ENCODE measurements around the gene MRGPRX3. TPM values are rescaled to one million over a fixed set of nuclear protein-coding genes. Genes with fewer than 3 reads are reported as not detected.

The MRGPRX3 gene
- total RNA-seq (not detected), total RNA-seq (0 to 0.09 (median 0) reads per million in 172 experiments)
- not detected for polyA plus RNA-seq (2013, experiment 1 of 2)
- polyA plus RNA-seq (2013, experiment 2 of 2): not detected

- Histone ChIP-seq H3K9me3 (ENCODE audit: control insufficient read depth in 1 of 2, insufficient read depth in 1 of 2, low read length in 2 of 2) (peaks cover 0 to 3% of the 10 kb centered on the region in 2 experiments), H3K27ac (ENCODE audit: low read depth in 1 of 2, low read length in 2 of 2) (no peak within 1 kb of the TSS), H3K36me3 (ENCODE audit: insufficient read depth, low read length) (no peaks in the 10 kb centered on the region), H3K4me1 (ENCODE audit: insufficient read depth, low read length) (no peaks in the 10 kb centered on the region), H3K4me3 (ENCODE audit: low read length) (no peak within 1 kb of the TSS), H3K27me3 (ENCODE audit: control insufficient read depth in 1 of 2, insufficient read depth in 2 of 2, low read length in 2 of 2) (peaks cover 4 to 8% of the 10 kb centered on the region in 2 experiments)
- DNase-seq (no peak), ATAC-seq (ENCODE audit: poor library complexity) (no peak)
- H3K4me3 Mint-ChIP-seq: no peak within 1 kb of the TSS
- TF ChIP-seq CTCF (IDR thresholded peaks at IDR 0.05): no peak
- ChIA-PET CTCF (no interaction called here), POLR2A (no interaction called here)
- no peaks in the 10 kb centered on the region for H3K9me3 Mint-ChIP-seq
- no peak within 1 kb of the TSS for H3K27ac Mint-ChIP-seq
- H3K27me3 Mint-ChIP-seq: peaks cover 80% of the 10 kb centered on the region
- intact Hi-C loops (cut with DNase I, micrococcal nuclease): no loop called here
- no peaks in the 10 kb centered on the region for H3K36me3 Mint-ChIP-seq (ENCODE audit: low read depth)
- H3K4me1 Mint-ChIP-seq (ENCODE audit: low read depth): no peaks in the 10 kb centered on the region
These were observed at the start of gene MRGPRX3 for GRCh38 chr11:18132341-18132740. MRGPRX3 (plus strand) TSS chr11:18132571; CDS start chr11:18137203, 4,632 bp downstream.

- TF ChIP-seq CTCF (IDR thresholded peaks at IDR 0.05): no peak
- intact Hi-C loops (cut with DNase I, micrococcal nuclease): no loop called here
- no peaks in the 10 kb centered on the region for H3K27me3 Mint-ChIP-seq
- no peaks in the 10 kb centered on the region for H3K9me3 ChIP-seq (ENCODE audit: control insufficient read depth in 1 of 2, insufficient read depth in 1 of 2, low read length in 2 of 2)
- H3K4me3 ChIP-seq (ENCODE audit: low read length): no peak overlapping the region
- H3K27me3 ChIP-seq (ENCODE audit: control insufficient read depth in 1 of 2, insufficient read depth in 2 of 2, low read length in 2 of 2): no peaks in the 10 kb centered on the region
- H3K36me3 ChIP-seq (ENCODE audit: insufficient read depth, low read length): peaks cover 89% of the 10 kb centered on the region
- ATAC-seq (ENCODE audit: poor library complexity) (no peak), DNase-seq (no peak)
- no peaks in the 10 kb centered on the region for H3K4me1 ChIP-seq (ENCODE audit: insufficient read depth, low read length)
- H3K27ac Mint-ChIP-seq: no peak overlapping the region
- ChIA-PET CTCF (no interaction called here), POLR2A (no interaction called here)
- H3K36me3 Mint-ChIP-seq (ENCODE audit: low read depth): peaks cover 87% of the 10 kb centered on the region
- no peaks in the 10 kb centered on the region for H3K9me3 Mint-ChIP-seq
- no peak overlapping the region for H3K27ac ChIP-seq (ENCODE audit: low read depth in 1 of 2, low read length in 2 of 2)
- no peaks in the 10 kb centered on the region for H3K4me1 Mint-ChIP-seq (ENCODE audit: low read depth)
- no peak overlapping the region for H3K4me3 Mint-ChIP-seq
These were observed 44.0 kb upstream of the MRGPRX3 start for GRCh38 chr11:18088366-18088765.

GRCh38 chr11:18088966-18089365, 43.4 kb upstream of the MRGPRX3 start:
- intact Hi-C loops (cut with DNase I, micrococcal nuclease): no loop called here
- H3K36me3 Mint-ChIP-seq (ENCODE audit: low read depth): peaks cover 87% of the 10 kb centered on the region
- peaks cover 94% of the 10 kb centered on the region for H3K36me3 ChIP-seq (ENCODE audit: insufficient read depth, low read length)

More at GRCh38 chr11:18088966-18089365, 43.4 kb upstream of the MRGPRX3 start:
- H3K9me3 ChIP-seq (ENCODE audit: control insufficient read depth in 1 of 2, insufficient read depth in 1 of 2, low read length in 2 of 2): no peaks in the 10 kb centered on the region
- Mint-ChIP-seq H3K9me3 (no peaks in the 10 kb centered on the region), H3K27me3 (no peaks in the 10 kb centered on the region), H3K27ac (no peak overlapping the region), H3K4me1 (ENCODE audit: low read depth) (no peaks in the 10 kb centered on the region), H3K4me3 (no peak overlapping the region)
- ATAC-seq (ENCODE audit: poor library complexity) (no peak), DNase-seq (no peak)
- no peak overlapping the region for H3K4me3 ChIP-seq (ENCODE audit: low read length)
- H3K27me3 ChIP-seq (ENCODE audit: control insufficient read depth in 1 of 2, insufficient read depth in 2 of 2, low read length in 2 of 2): no peaks in the 10 kb centered on the region
- CTCF ChIA-PET: no interaction called here
- no peak overlapping the region for H3K27ac ChIP-seq (ENCODE audit: low read depth in 1 of 2, low read length in 2 of 2)
- H3K4me1 ChIP-seq (ENCODE audit: insufficient read depth, low read length): no peaks in the 10 kb centered on the region
- POLR2A ChIA-PET: interaction anchor here (0.5 to 1.2 kb wide), 2 partner anchors 15 to 75 kb away, joined by 3 read pairs; no protein-coding TSS in a partner anchor
- TF ChIP-seq CTCF (IDR thresholded peaks at IDR 0.05): no peak

All from CD4-positive, alpha-beta T cell (primary cell).